Mesendoderm (in vitro differentiated cells): ENCODE data around the gene PCDHB10.
"Not testable (repeated sequence)": the region's sequence is repeated elsewhere in the genome, so short reads cannot be mapped to it uniquely, and the experiment has no call there.

ENCODE experiments used
- DNase-seq: peaks from one replicate; pipeline ENCODE4 v3.0.0; 2013
- H2AK5ac ChIP-seq: 2 replicates; pipeline ENCODE4 v1.6.1; 2013; ENCODE audit warnings: low read length, inconsistent platforms
- H2BK120ac ChIP-seq: 2 replicates; pipeline ENCODE4 v1.6.1; 2013; ENCODE audit warnings: low read depth, mild to moderate bottlenecking, low read length, moderate library complexity, mixed read lengths
- H2BK15ac ChIP-seq: replicated peaks from 2 replicates; pipeline ENCODE4 v1.6.1; 2013; ENCODE audit warnings: low read depth, mild to moderate bottlenecking, moderate library complexity
- H2BK5ac ChIP-seq: 2 replicates; pipeline ENCODE4 v1.6.1; 2013; ENCODE audit warnings: low read length, inconsistent platforms
- H3K18ac ChIP-seq: 2 replicates; pipeline ENCODE4 v1.6.1; 2013; ENCODE audit warnings: mild to moderate bottlenecking, low read length, mixed read lengths
- H3K23ac ChIP-seq: one replicate; pipeline ENCODE4 v1.6.1; 2013; ENCODE audit warnings: low read length
- H3K27ac ChIP-seq: 2 replicates; pipeline ENCODE4 v1.5.1; 2013; ENCODE audit warnings: low read depth, mild to moderate bottlenecking, inconsistent platforms, low read length, moderate library complexity
- H3K27me3 ChIP-seq: 2 replicates; pipeline ENCODE4 v1.6.1; 2013; ENCODE audit warnings: low read length, control low read depth, mild to moderate bottlenecking, inconsistent platforms; ENCODE audit not compliant: insufficient read depth, poor library complexity
- H3K36me3 ChIP-seq: 2 replicates; pipeline ENCODE4 v1.6.1; 2013; ENCODE audit warnings: low read length, inconsistent platforms; ENCODE audit not compliant: control insufficient read depth, insufficient read depth
- H3K4ac ChIP-seq: one replicate; pipeline ENCODE4 v1.6.1; 2013; ENCODE audit warnings: low read depth, mild to moderate bottlenecking, low read length, moderate library complexity
- H3K4me1 ChIP-seq: 2 replicates; pipeline ENCODE4 v1.6.1; 2013; ENCODE audit warnings: low read depth, low read length, inconsistent platforms; ENCODE audit not compliant: control insufficient read depth
- H3K4me2 ChIP-seq: 2 replicates; pipeline ENCODE4 v1.6.1; 2013; ENCODE audit warnings: low read length
- H3K4me3 ChIP-seq: 2 replicates; pipeline ENCODE4 v1.5.1; 2013; ENCODE audit warnings: mild to moderate bottlenecking, low read length
- H3K56ac ChIP-seq: one replicate; pipeline ENCODE4 v1.6.1; 2013; ENCODE audit warnings: low read length
- H3K79me1 ChIP-seq: 2 replicates; pipeline ENCODE4 v1.6.1; 2013; ENCODE audit warnings: low read length, inconsistent platforms
- H3K79me2 ChIP-seq: 2 replicates; pipeline ENCODE4 v1.6.1; 2013; ENCODE audit warnings: mild to moderate bottlenecking, low read length; ENCODE audit not compliant: control insufficient read depth, insufficient read depth
- H3K9ac ChIP-seq: 2 replicates; pipeline ENCODE4 v1.6.1; 2013; ENCODE audit warnings: low read length, inconsistent platforms
- H4K5ac ChIP-seq: one replicate; pipeline ENCODE4 v1.6.1; 2013; ENCODE audit warnings: low read length
- H4K8ac ChIP-seq: one replicate; pipeline ENCODE4 v1.6.1; 2013; ENCODE audit warnings: low read depth, mild to moderate bottlenecking, control low read depth, low read length, moderate library complexity
- WGBS: extraction: QIAGEN DNeasy Blood & Tissue Kit; methylation state at CpG from one replicate; pipeline ENCODE4 v1.1.7; 2013; ENCODE audit warnings: low lambda C conversion rate, missing lambda C conversion rate; ENCODE audit not compliant: insufficient coverage; ENCODE audit errors: extremely low coverage; 5-methylcytosine and 5-hydroxymethylcytosine counted together

PCDHB10 gene

GRCh38 chr5:141208478-141208877 lies 16.3 kb downstream of the PCDHB10 start, which contains the start of gene PCDHB12:
TSS of gene PCDHB12 (plus strand) at chr5:141208719. CDS start at chr5:141208908, 189 bp downstream.
- no peak within 1 kb of the TSS for H3K4ac ChIP-seq
- H3K79me2 ChIP-seq = no peaks in the 10 kb centered on the region
- no peak within 1 kb of the TSS for H3K56ac ChIP-seq
- no peak within 1 kb of the TSS for H3K4me3 ChIP-seq
- H3K79me1 ChIP-seq = no peaks in the 10 kb centered on the region
- H2AK5ac ChIP-seq = no peak within 1 kb of the TSS
- H3K18ac ChIP-seq = no peak within 1 kb of the TSS
- H3K27ac ChIP-seq = no peak within 1 kb of the TSS
- no peak within 1 kb of the TSS for H2BK120ac ChIP-seq
- no peak within 1 kb of the TSS for H3K23ac ChIP-seq
- no peak within 1 kb of the TSS for H3K4me2 ChIP-seq
- no peaks in the 10 kb centered on the region for H3K4me1 ChIP-seq
- H4K8ac ChIP-seq = peak within 1 kb of the TSS; percentile 39
- WGBS = no CpG with 5 or more reads among the region's 11 CpGs
- DNase-seq = peak; percentile 45
- H4K5ac ChIP-seq = no peak within 1 kb of the TSS
- no peaks in the 10 kb centered on the region for H3K36me3 ChIP-seq
- no peak within 1 kb of the TSS for H2BK15ac ChIP-seq
- no peaks in the 10 kb centered on the region for H3K27me3 ChIP-seq
- H2BK5ac ChIP-seq = no peak within 1 kb of the TSS
- no peak within 1 kb of the TSS for H3K9ac ChIP-seq

GRCh38 chr5:141210281-141210680 lies 18.1 kb downstream of the PCDHB10 start:
- not testable (repeated sequence) for H3K4ac ChIP-seq, H3K18ac ChIP-seq, H4K5ac ChIP-seq, H3K56ac ChIP-seq, DNase-seq, H3K23ac ChIP-seq, H3K27me3 ChIP-seq, H3K27ac ChIP-seq, H3K4me3 ChIP-seq, H4K8ac ChIP-seq, H3K79me1 ChIP-seq, H3K9ac ChIP-seq, H2BK120ac ChIP-seq, H2AK5ac ChIP-seq, H3K4me2 ChIP-seq, H3K4me1 ChIP-seq, H2BK15ac ChIP-seq, H2BK5ac ChIP-seq, H3K36me3 ChIP-seq, H3K79me2 ChIP-seq
- WGBS = no CpG with 5 or more reads among the region's 39 CpGs

- not testable (repeated sequence) for H3K9ac ChIP-seq, H2BK15ac ChIP-seq, H3K4ac ChIP-seq, H3K56ac ChIP-seq, H3K79me1 ChIP-seq, H3K79me2 ChIP-seq, H3K4me2 ChIP-seq, H3K27ac ChIP-seq, H3K36me3 ChIP-seq, H4K5ac ChIP-seq, H3K23ac ChIP-seq, H3K4me3 ChIP-seq, H2BK120ac ChIP-seq, H4K8ac ChIP-seq, H3K18ac ChIP-seq, H2AK5ac ChIP-seq, DNase-seq, H2BK5ac ChIP-seq, H3K4me1 ChIP-seq, H3K27me3 ChIP-seq
- no CpG with 5 or more reads among the region's 27 CpGs for WGBS
Measured at GRCh38 chr5:141210849-141211248, 18.7 kb downstream of the PCDHB10 start.

- WGBS = no CpG with 5 or more reads among the region's 18 CpGs
- H2BK5ac ChIP-seq, H3K56ac ChIP-seq, H3K23ac ChIP-seq, H3K79me1 ChIP-seq, H4K5ac ChIP-seq, H2AK5ac ChIP-seq, H3K27ac ChIP-seq, H2BK120ac ChIP-seq, H3K4ac ChIP-seq, H4K8ac ChIP-seq, H3K4me2 ChIP-seq, H3K9ac ChIP-seq, H2BK15ac ChIP-seq, H3K4me3 ChIP-seq, H3K4me1 ChIP-seq, H3K27me3 ChIP-seq, H3K36me3 ChIP-seq, H3K79me2 ChIP-seq: not testable (repeated sequence)
- H3K18ac ChIP-seq = peak within 1 kb of the TSS; percentile 7
- peak; percentile 76 for DNase-seq
Measured at GRCh38 chr5:141213656-141214339, 21.6 kb downstream of the PCDHB10 start, which contains the start of gene PCDHB13. TSS of gene PCDHB13 (plus strand) at chr5:141213919. CDS start at chr5:141214124, 205 bp downstream.

GRCh38 chr5:141214583-141214982 lies 22.4 kb downstream of the PCDHB10 start:
- DNase-seq, H3K4me1 ChIP-seq, H3K9ac ChIP-seq, H3K23ac ChIP-seq, H3K4ac ChIP-seq, H2BK5ac ChIP-seq, H4K5ac ChIP-seq, H3K27ac ChIP-seq, H2BK120ac ChIP-seq, H3K4me3 ChIP-seq, H2BK15ac ChIP-seq, H3K27me3 ChIP-seq, H4K8ac ChIP-seq, H2AK5ac ChIP-seq, H3K79me1 ChIP-seq, H3K79me2 ChIP-seq, H3K36me3 ChIP-seq, H3K4me2 ChIP-seq, H3K56ac ChIP-seq: not testable (repeated sequence)
- WGBS = no CpG with 5 or more reads among the region's 12 CpGs
- H3K18ac ChIP-seq = peak overlapping the region; percentile 7

- H3K36me3 ChIP-seq, DNase-seq, H3K27me3 ChIP-seq, H3K4me3 ChIP-seq, H2BK15ac ChIP-seq, H3K9ac ChIP-seq, H4K5ac ChIP-seq, H3K79me2 ChIP-seq, H4K8ac ChIP-seq, H3K4me1 ChIP-seq, H2BK120ac ChIP-seq, H3K4me2 ChIP-seq, H2AK5ac ChIP-seq, H3K56ac ChIP-seq, H3K23ac ChIP-seq, H3K27ac ChIP-seq, H3K4ac ChIP-seq, H2BK5ac ChIP-seq, H3K79me1 ChIP-seq, H3K18ac ChIP-seq: not testable (repeated sequence)
- WGBS = no CpG with 5 or more reads among the region's 40 CpGs
Measured at GRCh38 chr5:141215504-141215903, 23.4 kb downstream of the PCDHB10 start.
